OCI-LY1 (cell line): ENCODE results near the gene CNST.
"Not testable (repeated sequence)": the region's sequence is repeated elsewhere in the genome, so short reads cannot be mapped to it uniquely, and the experiment has no call there.

Experiments used
- H2AFZ ChIP-seq: fragments of 200-600 bp; sonication (generic), shearing (Covaris generic); 2 replicates; pipeline ENCODE4 v1.6.0; 2014; ENCODE audit warnings: antibody characterized with exemption, mild to moderate bottlenecking, low read length
- H3F3A ChIP-seq: fragments of 200-600 bp; sonication (generic), shearing (Covaris generic); 2 replicates; pipeline ENCODE4 v1.6.0; 2014; ENCODE audit warnings: mild to moderate bottlenecking, antibody characterized with exemption, low read length, moderate library complexity; ENCODE audit not compliant: insufficient read depth
- H3K27ac ChIP-seq: fragments of 200-600 bp; sonication (generic); 2 replicates; pipeline ENCODE4 v1.5.1; 2014; ENCODE audit warnings: low read length, mixed run types, mild to moderate bottlenecking, low read depth; ENCODE audit not compliant: poor library complexity, severe bottlenecking
- H3K27me3 ChIP-seq: fragments of 200-600 bp; sonication (generic); 2 replicates; pipeline ENCODE4 v1.6.0; 2014; ENCODE audit warnings: antibody characterized with exemption, mild to moderate bottlenecking, low read length, moderate library complexity; ENCODE audit not compliant: insufficient read depth
- H3K36me3 ChIP-seq: fragments of 200-600 bp; sonication (generic); 2 replicates; pipeline ENCODE4 v1.6.1; 2014; ENCODE audit warnings: mild to moderate bottlenecking, antibody characterized with exemption, low read length, moderate library complexity, mixed read lengths; ENCODE audit not compliant: insufficient read depth
- H3K4me1 ChIP-seq: fragments of 200-600 bp; sonication (generic); 2 replicates; pipeline ENCODE4 v1.5.1; 2014; ENCODE audit warnings: mild to moderate bottlenecking, low read length, moderate library complexity; ENCODE audit not compliant: insufficient read depth, severe bottlenecking
- H3K4me2 ChIP-seq: fragments of 200-600 bp; sonication (generic), shearing (Covaris generic); 2 replicates; pipeline ENCODE4 v1.6.1; 2014; ENCODE audit warnings: low read length
- H3K4me3 ChIP-seq: fragments of 200-600 bp; sonication (generic); 2 replicates; pipeline ENCODE4 v1.5.1; 2014; ENCODE audit warnings: low read length, low read depth, mild to moderate bottlenecking, mixed read lengths; ENCODE audit not compliant: poor library complexity, severe bottlenecking
- H3K79me2 ChIP-seq: fragments of 200-600 bp; shearing (Covaris generic); 2 replicates; pipeline ENCODE4 v1.6.1; 2016; ENCODE audit warnings: mixed run types, low read length, mixed read lengths; ENCODE audit not compliant: insufficient read depth
- H3K9ac ChIP-seq: fragments of 200-600 bp; sonication (generic), shearing (Covaris generic); 2 replicates; pipeline ENCODE4 v1.6.1; 2014; ENCODE audit warnings: mild to moderate bottlenecking, low read length, mixed read lengths
- H3K9me2 ChIP-seq: fragments of 200-600 bp; sonication (generic), shearing (Covaris generic); 2 replicates; pipeline ENCODE4 v1.6.1; 2014; ENCODE audit warnings: low read depth, mild to moderate bottlenecking, low read length, mixed read lengths
- H3K9me3 ChIP-seq: fragments of 200-600 bp; shearing (Covaris generic); 2 replicates; pipeline ENCODE4 v1.6.1; 2014; ENCODE audit warnings: low read length, mixed read lengths
- H4K20me1 ChIP-seq: fragments of 200-600 bp; sonication (generic), shearing (Covaris generic); 2 replicates; pipeline ENCODE4 v1.6.0; 2016; ENCODE audit warnings: mild to moderate bottlenecking, low read length; ENCODE audit not compliant: insufficient read depth
- EZH2 ChIP-seq: fragments of 200-600 bp; sonication (generic), shearing (Covaris generic); IDR thresholded peaks from 2 replicates; pipeline ENCODE4 v1.8.0; 2017; ENCODE audit warnings: borderline replicate concordance, mixed run types, mild to moderate bottlenecking, antibody characterized with exemption, low read length, moderate library complexity, mixed read lengths
- TF ChIP-seq, protein P1 (sequence below): fragments of 200-600 bp; sonication (generic), shearing (Covaris generic); IDR thresholded peaks from 2 replicates; pipeline ENCODE4 v1.5.1; 2017; ENCODE audit warnings: mild to moderate bottlenecking, antibody characterized with exemption, low read length, moderate library complexity, mixed read lengths

The CNST gene

DNA sequence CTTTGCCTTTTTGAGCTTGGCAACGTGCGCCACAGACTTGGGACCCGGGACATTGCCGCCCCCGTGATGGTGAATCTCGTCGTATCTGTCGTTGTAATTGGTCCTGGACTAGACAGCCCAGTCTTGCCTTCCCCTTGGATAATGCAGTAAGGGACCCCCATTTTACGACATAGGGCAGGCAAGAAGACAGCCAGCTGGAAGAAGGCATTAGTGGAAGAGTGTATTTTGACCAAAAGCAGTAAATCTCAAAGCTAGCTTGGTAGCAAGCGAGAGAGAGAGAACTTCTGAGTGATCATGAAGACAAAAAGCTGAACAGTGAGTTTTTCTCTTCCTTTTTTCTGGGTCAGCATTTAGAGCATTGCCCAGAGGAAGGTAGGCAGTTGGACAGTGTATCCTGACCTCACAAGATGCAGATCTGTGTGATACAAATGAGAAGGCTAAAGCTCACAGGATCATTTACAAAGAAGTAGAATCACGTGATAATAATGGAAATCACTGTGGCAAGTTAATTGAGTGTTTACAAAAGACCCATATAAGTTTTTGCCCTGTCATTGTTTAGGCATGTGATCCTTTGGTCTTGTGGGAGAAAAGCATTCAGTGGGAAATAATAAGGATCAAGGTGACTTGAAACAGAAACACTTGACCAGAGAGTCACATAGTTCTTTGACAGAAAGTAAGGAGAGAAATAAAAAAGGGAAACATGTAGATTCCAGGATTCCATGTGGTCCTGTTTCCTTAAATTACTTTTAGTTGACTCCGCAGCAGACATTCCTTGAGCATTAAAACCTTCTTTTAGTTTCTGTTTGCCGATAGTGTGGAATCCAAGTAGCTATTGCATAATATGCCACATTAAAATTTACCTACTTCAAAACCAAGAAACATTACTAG, 66.3 kb downstream of the CNST start:
- no peak overlapping the region for H3K9ac ChIP-seq
- H2AFZ ChIP-seq = no peak overlapping the region
- H3K79me2 ChIP-seq = no peaks in the 10 kb centered on the region
- H3K27ac ChIP-seq = no peak overlapping the region
- H3K27me3 ChIP-seq = no peaks in the 10 kb centered on the region
- H3K9me3 ChIP-seq = no peaks in the 10 kb centered on the region
- H3K4me1 ChIP-seq = no peaks in the 10 kb centered on the region
- no peaks in the 10 kb centered on the region for H3K9me2 ChIP-seq
- H3K4me3 ChIP-seq = no peak overlapping the region
- no peaks in the 10 kb centered on the region for H3F3A ChIP-seq
- TF ChIP-seq, protein P1, sequence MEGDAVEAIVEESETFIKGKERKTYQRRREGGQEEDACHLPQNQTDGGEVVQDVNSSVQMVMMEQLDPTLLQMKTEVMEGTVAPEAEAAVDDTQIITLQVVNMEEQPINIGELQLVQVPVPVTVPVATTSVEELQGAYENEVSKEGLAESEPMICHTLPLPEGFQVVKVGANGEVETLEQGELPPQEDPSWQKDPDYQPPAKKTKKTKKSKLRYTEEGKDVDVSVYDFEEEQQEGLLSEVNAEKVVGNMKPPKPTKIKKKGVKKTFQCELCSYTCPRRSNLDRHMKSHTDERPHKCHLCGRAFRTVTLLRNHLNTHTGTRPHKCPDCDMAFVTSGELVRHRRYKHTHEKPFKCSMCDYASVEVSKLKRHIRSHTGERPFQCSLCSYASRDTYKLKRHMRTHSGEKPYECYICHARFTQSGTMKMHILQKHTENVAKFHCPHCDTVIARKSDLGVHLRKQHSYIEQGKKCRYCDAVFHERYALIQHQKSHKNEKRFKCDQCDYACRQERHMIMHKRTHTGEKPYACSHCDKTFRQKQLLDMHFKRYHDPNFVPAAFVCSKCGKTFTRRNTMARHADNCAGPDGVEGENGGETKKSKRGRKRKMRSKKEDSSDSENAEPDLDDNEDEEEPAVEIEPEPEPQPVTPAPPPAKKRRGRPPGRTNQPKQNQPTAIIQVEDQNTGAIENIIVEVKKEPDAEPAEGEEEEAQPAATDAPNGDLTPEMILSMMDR = no peak
- TF ChIP-seq EZH2 = no peak
- H4K20me1 ChIP-seq = no peaks in the 10 kb centered on the region
- no peak overlapping the region for H3K4me2 ChIP-seq
- peaks cover 63% of the 10 kb centered on the region for H3K36me3 ChIP-seq

DNA sequence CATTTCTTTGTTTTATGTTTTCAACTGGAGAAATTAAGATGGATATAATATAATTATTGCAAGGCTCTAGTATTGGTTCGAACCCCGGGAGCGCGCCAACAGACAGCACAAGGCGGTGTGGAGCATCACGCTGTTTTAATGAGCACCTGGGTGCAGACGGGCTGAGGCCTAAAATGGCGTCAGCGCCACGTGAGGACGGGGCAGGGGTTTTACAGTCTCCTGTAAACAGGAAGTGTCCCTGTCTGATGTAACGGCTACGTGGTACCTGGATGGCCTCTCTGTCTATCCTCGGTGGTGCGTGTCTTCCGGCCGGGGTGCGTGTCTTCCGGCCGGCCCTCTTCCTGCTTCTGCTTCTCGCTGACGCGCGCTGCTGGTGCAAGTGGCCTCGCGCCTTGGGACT, 68.4 kb downstream of the CNST start:
- H3K9ac ChIP-seq, H3K4me3 ChIP-seq, H3K27ac ChIP-seq, H4K20me1 ChIP-seq, H3K9me2 ChIP-seq, H2AFZ ChIP-seq, H3K4me2 ChIP-seq, H3K27me3 ChIP-seq, H3K9me3 ChIP-seq, H3F3A ChIP-seq, H3K4me1 ChIP-seq, H3K79me2 ChIP-seq: not testable (repeated sequence)
- H3K36me3 ChIP-seq = peaks cover 74% of the 10 kb centered on the region

DNA sequence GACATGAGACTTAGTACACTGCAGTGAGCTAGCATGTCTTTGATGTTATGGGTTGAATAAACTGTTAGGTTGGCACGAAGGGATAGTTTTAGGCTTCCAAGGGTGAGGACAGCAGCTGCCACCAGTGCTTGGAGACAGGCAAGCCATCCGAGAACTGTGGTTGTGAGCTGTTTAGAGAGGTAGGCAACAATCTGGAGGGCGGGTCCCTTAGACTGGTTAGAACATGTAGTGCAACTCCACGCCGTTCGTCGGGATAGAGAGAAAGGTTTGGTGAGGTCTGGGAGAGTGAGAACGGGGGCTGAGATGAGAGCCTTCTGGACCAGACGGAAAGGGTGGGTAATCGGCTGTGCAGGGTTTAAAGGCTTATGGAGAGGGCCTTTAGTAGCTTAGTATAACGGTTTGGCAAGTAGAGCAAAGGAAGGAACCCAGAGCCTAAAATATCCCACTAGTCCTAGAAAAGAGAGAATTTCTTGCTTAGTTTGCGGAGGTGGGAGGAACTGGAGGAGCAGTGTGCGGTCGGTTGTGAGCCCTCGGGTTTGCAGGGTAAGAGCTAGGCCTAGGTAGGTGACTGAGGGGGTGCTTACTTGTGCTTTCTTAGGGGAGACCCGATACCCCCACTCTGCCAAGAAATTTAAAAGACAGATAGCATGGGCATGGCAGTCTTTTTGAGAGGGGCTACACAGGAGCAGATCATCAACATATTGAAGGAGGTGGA, 72.8 kb downstream of the CNST start:
- Histone ChIP-seq H3K27me3 (no peaks in the 10 kb centered on the region), H3F3A (no peaks in the 10 kb centered on the region), H3K36me3 (peaks cover 82% of the 10 kb centered on the region), H3K9ac (no peak overlapping the region), H3K4me2 (no peak overlapping the region), H3K79me2 (no peaks in the 10 kb centered on the region), H3K27ac (no peak overlapping the region), H3K4me3 (no peak overlapping the region), H2AFZ (no peak overlapping the region), H3K9me2 (no peaks in the 10 kb centered on the region), H3K9me3 (no peaks in the 10 kb centered on the region), H3K4me1 (no peaks in the 10 kb centered on the region), H4K20me1 (no peaks in the 10 kb centered on the region)
- TF ChIP-seq, protein P1 = no peak
- TF ChIP-seq EZH2 = no peak
